ENCODE measurements around the gene GPN3. TPM values are rescaled to one million over a fixed set of nuclear protein-coding genes. Genes with fewer than 3 reads are reported as not detected.
A peak's percentile ranks its signal among the peaks of the same experiment; 100 is the strongest.

GPN3 gene
- total and polyA plus RNA-seq, 2 of the 13 experiments (the other 11 are each of a cell fraction or from before 2014, with no cell fraction given) = 28.7 to 29.5 TPM

DNA sequence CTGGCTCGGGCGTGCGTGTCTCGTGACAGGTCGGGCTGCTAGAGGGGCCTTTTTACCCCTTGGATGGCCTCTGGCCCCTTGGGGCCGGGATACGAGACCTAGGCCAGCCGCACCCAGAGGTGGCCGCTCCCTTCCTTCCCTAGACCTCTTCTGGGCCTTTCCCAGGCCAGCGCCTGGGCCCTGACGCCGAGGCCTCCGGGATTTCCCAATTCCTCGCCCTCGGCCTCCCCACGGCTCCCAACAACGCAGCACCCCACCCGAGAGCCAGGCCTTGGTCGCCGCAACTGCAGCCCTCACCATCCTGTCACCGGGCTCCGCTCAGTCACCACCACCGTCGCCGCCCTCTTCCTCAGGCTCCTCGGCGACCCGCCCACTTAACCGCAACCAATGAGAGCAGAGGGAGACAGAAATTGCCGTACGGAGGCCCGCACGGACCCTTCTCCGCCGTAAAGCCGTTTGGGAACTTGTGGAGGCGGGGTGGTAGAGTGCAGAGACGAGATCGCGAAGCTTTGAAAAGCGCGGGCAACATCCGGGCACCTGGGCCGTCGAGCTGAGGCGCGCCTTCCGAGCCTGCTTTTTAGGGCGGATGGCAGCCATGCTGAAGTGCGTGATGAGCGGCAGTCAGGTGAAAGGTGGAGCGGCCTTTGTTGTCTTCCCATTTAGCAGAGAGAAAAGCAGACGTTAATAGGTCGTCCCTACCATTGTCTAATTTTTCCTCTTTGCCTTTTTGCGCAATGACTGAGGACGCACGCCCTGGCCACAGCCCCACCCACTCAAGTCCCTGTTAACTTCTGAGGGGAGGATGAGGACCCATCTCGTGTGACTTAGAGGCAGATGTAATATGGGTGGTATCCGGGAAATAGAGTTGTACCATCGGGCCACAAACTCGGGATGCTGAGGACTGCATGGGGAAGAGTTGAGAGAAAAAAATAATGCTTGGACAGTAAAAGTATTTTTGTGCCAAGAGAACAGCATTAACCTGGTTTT, 34.0 kb upstream of the GPN3 start, which contains the start of the genes RAD9B and VPS29 (continued):
- TF ChIP-seq, protein P1, sequence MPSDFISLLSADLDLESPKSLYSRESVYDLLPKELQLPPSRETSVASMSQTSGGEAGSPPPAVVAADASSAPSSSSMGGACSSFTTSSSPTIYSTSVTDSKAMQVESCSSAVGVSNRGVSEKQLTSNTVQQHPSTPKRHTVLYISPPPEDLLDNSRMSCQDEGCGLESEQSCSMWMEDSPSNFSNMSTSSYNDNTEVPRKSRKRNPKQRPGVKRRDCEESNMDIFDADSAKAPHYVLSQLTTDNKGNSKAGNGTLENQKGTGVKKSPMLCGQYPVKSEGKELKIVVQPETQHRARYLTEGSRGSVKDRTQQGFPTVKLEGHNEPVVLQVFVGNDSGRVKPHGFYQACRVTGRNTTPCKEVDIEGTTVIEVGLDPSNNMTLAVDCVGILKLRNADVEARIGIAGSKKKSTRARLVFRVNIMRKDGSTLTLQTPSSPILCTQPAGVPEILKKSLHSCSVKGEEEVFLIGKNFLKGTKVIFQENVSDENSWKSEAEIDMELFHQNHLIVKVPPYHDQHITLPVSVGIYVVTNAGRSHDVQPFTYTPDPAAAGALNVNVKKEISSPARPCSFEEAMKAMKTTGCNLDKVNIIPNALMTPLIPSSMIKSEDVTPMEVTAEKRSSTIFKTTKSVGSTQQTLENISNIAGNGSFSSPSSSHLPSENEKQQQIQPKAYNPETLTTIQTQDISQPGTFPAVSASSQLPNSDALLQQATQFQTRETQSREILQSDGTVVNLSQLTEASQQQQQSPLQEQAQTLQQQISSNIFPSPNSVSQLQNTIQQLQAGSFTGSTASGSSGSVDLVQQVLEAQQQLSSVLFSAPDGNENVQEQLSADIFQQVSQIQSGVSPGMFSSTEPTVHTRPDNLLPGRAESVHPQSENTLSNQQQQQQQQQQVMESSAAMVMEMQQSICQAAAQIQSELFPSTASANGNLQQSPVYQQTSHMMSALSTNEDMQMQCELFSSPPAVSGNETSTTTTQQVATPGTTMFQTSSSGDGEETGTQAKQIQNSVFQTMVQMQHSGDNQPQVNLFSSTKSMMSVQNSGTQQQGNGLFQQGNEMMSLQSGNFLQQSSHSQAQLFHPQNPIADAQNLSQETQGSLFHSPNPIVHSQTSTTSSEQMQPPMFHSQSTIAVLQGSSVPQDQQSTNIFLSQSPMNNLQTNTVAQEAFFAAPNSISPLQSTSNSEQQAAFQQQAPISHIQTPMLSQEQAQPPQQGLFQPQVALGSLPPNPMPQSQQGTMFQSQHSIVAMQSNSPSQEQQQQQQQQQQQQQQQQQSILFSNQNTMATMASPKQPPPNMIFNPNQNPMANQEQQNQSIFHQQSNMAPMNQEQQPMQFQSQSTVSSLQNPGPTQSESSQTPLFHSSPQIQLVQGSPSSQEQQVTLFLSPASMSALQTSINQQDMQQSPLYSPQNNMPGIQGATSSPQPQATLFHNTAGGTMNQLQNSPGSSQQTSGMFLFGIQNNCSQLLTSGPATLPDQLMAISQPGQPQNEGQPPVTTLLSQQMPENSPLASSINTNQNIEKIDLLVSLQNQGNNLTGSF (CRISPR knock-in tag; IDR thresholded peaks at IDR 0.05) = peak; percentile 97
- TF ChIP-seq, protein P2, sequence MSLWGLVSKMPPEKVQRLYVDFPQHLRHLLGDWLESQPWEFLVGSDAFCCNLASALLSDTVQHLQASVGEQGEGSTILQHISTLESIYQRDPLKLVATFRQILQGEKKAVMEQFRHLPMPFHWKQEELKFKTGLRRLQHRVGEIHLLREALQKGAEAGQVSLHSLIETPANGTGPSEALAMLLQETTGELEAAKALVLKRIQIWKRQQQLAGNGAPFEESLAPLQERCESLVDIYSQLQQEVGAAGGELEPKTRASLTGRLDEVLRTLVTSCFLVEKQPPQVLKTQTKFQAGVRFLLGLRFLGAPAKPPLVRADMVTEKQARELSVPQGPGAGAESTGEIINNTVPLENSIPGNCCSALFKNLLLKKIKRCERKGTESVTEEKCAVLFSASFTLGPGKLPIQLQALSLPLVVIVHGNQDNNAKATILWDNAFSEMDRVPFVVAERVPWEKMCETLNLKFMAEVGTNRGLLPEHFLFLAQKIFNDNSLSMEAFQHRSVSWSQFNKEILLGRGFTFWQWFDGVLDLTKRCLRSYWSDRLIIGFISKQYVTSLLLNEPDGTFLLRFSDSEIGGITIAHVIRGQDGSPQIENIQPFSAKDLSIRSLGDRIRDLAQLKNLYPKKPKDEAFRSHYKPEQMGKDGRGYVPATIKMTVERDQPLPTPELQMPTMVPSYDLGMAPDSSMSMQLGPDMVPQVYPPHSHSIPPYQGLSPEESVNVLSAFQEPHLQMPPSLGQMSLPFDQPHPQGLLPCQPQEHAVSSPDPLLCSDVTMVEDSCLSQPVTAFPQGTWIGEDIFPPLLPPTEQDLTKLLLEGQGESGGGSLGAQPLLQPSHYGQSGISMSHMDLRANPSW (CRISPR knock-in tag; IDR thresholded peaks at IDR 0.05; ENCODE audit: borderline replicate concordance) = no peak
- TF ChIP-seq ZNF354B (CRISPR knock-in tag; IDR thresholded peaks at IDR 0.05) = 0 out of 2 replicates have a peak, but pooled peaks have one; percentile 42
- TF ChIP-seq, protein P3, sequence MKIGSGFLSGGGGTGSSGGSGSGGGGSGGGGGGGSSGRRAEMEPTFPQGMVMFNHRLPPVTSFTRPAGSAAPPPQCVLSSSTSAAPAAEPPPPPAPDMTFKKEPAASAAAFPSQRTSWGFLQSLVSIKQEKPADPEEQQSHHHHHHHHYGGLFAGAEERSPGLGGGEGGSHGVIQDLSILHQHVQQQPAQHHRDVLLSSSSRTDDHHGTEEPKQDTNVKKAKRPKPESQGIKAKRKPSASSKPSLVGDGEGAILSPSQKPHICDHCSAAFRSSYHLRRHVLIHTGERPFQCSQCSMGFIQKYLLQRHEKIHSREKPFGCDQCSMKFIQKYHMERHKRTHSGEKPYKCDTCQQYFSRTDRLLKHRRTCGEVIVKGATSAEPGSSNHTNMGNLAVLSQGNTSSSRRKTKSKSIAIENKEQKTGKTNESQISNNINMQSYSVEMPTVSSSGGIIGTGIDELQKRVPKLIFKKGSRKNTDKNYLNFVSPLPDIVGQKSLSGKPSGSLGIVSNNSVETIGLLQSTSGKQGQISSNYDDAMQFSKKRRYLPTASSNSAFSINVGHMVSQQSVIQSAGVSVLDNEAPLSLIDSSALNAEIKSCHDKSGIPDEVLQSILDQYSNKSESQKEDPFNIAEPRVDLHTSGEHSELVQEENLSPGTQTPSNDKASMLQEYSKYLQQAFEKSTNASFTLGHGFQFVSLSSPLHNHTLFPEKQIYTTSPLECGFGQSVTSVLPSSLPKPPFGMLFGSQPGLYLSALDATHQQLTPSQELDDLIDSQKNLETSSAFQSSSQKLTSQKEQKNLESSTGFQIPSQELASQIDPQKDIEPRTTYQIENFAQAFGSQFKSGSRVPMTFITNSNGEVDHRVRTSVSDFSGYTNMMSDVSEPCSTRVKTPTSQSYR (CRISPR knock-in tag; IDR thresholded peaks at IDR 0.05; ENCODE audit: borderline replicate concordance) = peak; percentile 76; the same call in 1 of the 2 replicates
- no peak for TF ChIP-seq SETDB1 (CRISPR knock-in tag; IDR thresholded peaks at IDR 0.05; ENCODE audit: borderline replicate concordance)
- TF ChIP-seq, protein P4, sequence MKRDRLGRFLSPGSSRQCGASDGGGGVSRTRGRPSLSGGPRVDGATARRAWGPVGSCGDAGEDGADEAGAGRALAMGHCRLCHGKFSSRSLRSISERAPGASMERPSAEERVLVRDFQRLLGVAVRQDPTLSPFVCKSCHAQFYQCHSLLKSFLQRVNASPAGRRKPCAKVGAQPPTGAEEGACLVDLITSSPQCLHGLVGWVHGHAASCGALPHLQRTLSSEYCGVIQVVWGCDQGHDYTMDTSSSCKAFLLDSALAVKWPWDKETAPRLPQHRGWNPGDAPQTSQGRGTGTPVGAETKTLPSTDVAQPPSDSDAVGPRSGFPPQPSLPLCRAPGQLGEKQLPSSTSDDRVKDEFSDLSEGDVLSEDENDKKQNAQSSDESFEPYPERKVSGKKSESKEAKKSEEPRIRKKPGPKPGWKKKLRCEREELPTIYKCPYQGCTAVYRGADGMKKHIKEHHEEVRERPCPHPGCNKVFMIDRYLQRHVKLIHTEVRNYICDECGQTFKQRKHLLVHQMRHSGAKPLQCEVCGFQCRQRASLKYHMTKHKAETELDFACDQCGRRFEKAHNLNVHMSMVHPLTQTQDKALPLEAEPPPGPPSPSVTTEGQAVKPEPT (CRISPR knock-in tag; IDR thresholded peaks at IDR 0.05; ENCODE audit: low read depth) = peak; percentile 98
- TF ChIP-seq ZKSCAN5 (CRISPR knock-in tag; IDR thresholded peaks at IDR 0.05) = peak; percentile 76; the same call in 1 of the 2 replicates
- peak; percentile 92; the same call in 1 of the 2 replicates for TF ChIP-seq ZNF570 (CRISPR knock-in tag; IDR thresholded peaks at IDR 0.05; ENCODE audit: borderline replicate concordance)
- no peak; the same call in none of the 2 replicates for TF ChIP-seq FOXA3 (CRISPR knock-in tag; IDR thresholded peaks at IDR 0.05)
- peak; percentile 91 for TF ChIP-seq ZNF776 (CRISPR knock-in tag; IDR thresholded peaks at IDR 0.05)
- TF ChIP-seq, protein P5, sequence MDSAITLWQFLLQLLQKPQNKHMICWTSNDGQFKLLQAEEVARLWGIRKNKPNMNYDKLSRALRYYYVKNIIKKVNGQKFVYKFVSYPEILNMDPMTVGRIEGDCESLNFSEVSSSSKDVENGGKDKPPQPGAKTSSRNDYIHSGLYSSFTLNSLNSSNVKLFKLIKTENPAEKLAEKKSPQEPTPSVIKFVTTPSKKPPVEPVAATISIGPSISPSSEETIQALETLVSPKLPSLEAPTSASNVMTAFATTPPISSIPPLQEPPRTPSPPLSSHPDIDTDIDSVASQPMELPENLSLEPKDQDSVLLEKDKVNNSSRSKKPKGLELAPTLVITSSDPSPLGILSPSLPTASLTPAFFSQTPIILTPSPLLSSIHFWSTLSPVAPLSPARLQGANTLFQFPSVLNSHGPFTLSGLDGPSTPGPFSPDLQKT (CRISPR knock-in tag; IDR thresholded peaks at IDR 0.05; ENCODE audit: borderline replicate concordance) = no peak; the same call in 1 of the 2 replicates

Data from HepG2 (cell line).